Fibroblast of mammary gland (primary cell): ENCODE results near the gene CLSTN2.

Experiments used
- DNase-seq: peaks from one replicate; pipeline ENCODE4 v3.0.0-alpha.2; 2010; ENCODE audit warnings: low read depth
- H3K4me3 ChIP-seq: 2 replicates; pipeline ENCODE4 v1.5.1; 2011; ENCODE audit warnings: low read depth, mild to moderate bottlenecking, low read length, moderate library complexity; ENCODE audit not compliant: control insufficient read depth
- CTCF ChIP-seq: conservative IDR thresholded peaks from 2 replicates; pipeline ENCODE4 v1.5.1; 2011; ENCODE audit warnings: low read depth, low read length, inconsistent platforms; ENCODE audit not compliant: control insufficient read depth, insufficient read depth

CLSTN2 gene

DNA sequence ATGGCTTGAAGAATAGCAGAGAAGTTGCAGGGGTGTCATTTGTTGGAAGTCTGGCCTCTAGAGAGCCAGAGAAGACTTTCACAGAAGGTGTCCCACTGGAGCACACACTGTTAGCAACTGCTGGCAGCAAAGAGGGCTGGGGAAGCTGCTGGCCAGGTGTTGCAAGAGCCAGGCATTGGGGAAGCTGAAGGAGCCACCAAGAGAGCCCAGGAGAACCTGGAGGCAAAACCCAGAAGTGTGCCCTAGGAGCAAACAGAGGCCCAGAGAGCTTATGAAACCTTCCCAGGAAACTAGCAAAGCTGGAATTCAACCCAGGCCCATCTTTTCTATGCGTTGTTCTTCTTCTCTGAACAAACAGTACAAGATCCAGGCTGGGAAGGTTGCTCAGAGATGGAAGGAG lies 610.2 kb downstream of the CLSTN2 start:
- no peak for TF ChIP-seq CTCF
- H3K4me3 ChIP-seq: no peak overlapping the region
- no peak for DNase-seq

DNA sequence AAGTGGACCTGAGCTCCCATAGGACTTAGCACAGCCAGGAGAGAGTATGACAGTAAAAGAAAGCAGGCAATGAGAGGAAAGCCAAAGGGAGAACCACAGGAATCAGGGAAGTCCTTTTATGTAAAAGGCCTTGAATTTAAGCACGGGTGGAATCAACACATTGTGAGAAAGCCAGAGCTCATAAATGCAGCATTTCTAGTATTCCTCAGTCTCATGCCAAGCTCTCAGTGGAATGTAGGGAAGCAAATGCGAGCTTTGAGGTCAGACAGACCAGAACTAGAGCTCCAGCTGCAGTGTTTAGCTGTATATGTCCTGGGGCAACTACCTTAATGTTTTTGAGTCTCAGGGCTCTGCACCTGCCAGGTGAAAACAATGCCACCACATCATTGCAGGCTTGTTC lies 610.8 kb downstream of the CLSTN2 start:
- DNase-seq: no peak
- no peak for TF ChIP-seq CTCF
- H3K4me3 ChIP-seq: no peak overlapping the region

- TF ChIP-seq CTCF: no peak
- H3K4me3 ChIP-seq: no peak overlapping the region
- no peak for DNase-seq
These were observed 611.7 kb downstream of the CLSTN2 start for GRCh38 chr3:140546649-140547048.

DNA sequence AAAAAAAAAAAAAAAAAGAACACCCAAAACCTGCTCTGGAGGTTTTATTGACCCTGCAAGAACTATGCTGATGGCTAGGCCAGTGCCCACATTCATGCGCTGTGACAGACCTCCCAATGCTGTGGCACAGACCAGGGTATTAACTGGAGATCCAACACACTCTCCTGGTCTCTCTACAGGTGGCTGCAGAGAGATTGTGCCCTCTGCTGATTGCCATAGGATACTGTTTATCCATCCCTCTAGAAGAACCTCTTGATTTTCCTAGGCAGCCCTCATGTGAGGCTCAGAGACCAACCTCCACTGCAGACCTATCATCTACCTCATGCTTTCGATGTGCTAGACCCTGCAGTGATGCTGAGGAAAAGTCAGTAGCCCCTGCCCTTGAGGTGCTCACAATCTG lies 617.4 kb downstream of the CLSTN2 start:
- peak; percentile 6 for DNase-seq
- TF ChIP-seq CTCF: peak; percentile 16
- no peak overlapping the region for H3K4me3 ChIP-seq

GRCh38 chr3:140552898-140553297 lies 617.9 kb downstream of the CLSTN2 start:
- peak; percentile 23 for DNase-seq
- H3K4me3 ChIP-seq: no peak overlapping the region
- no peak for TF ChIP-seq CTCF

DNA sequence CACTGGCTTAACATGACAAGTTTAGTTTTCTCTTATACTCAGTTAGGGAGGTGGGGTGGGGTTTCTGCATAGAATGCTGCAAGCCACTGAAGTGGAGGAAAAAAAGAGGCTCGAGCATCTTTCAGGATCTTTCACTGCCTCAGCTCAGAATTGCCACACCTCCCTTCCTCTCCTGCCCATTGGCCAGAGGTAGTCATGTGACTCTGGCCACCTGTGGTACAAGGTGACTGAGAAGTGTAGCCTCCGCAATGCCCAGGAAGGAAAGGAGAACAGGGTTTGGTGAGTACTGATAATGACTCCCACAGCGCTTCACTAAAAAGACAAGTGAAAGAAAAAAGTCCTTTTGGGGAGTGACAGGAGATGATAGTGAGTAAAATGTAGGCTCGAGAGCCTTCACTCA lies 618.6 kb downstream of the CLSTN2 start:
- DNase-seq: no peak
- no peak for TF ChIP-seq CTCF
- no peak overlapping the region for H3K4me3 ChIP-seq

GRCh38 chr3:140555666-140556065 lies 620.7 kb downstream of the CLSTN2 start:
- no peak for DNase-seq
- TF ChIP-seq CTCF: no peak
- no peak overlapping the region for H3K4me3 ChIP-seq
